ENCODE results near the gene LYPD5.

Gene LYPD5

GRCh38 chr19:43752287-43752875, 49.9 kb downstream of the LYPD5 start:
- no peak for DNase-seq (ENCODE audit: low read depth, low spot score)

GRCh38 chr19:43751466-43752220, 50.6 kb downstream of the LYPD5 start:
- no peak for DNase-seq (ENCODE audit: low read depth, low spot score)

- DNase-seq (ENCODE audit: low read depth, low spot score): no peak
Observed at GRCh38 chr19:43749898-43750297, 52.3 kb downstream of the LYPD5 start.

- no peak for DNase-seq (ENCODE audit: low read depth, low spot score)
Observed at GRCh38 chr19:43749152-43749551, 53.1 kb downstream of the LYPD5 start.

- DNase-seq (ENCODE audit: low read depth, low spot score): no peak
Observed at GRCh38 chr19:43748685-43749084, 53.6 kb downstream of the LYPD5 start.

- DNase-seq (ENCODE audit: low read depth, low spot score): no peak
Observed at GRCh38 chr19:43748205-43748594, 54.0 kb downstream of the LYPD5 start.

GRCh38 chr19:43747557-43748204, 54.6 kb downstream of the LYPD5 start:
- no peak for DNase-seq (ENCODE audit: low read depth, low spot score)
